ENCODE results near the gene GRM8. TPM values are rescaled to one million over a fixed set of nuclear protein-coding genes. Genes with fewer than 3 reads are reported as not detected.

The GRM8 gene
- total RNA-seq, 1 experiment from 2014 or later = 1.8 TPM

- H3K27me3 ChIP-seq (ENCODE audit: insufficient read depth, low read length) = no peaks in the 10 kb centered on the region
- no peak overlapping the region for H4K5ac ChIP-seq (ENCODE audit: insufficient read length, low read depth, low read length)
- Mint-ChIP-seq H3K27ac (no peak overlapping the region; a peak in 1 of 7 replicates), H3K27me3 (ENCODE audit: low read depth) (no peaks in the 10 kb centered on the region), H3K9me3 (no peaks in the 10 kb centered on the region), H3K36me3 (ENCODE audit: insufficient read depth in 1 of 3, low read depth in 3 of 3) (peaks cover 0 to 8% (median 0%) of the 10 kb centered on the region in 3 experiments; a peak in 3 of 7 replicates), H3K4me1 (peaks cover 12 to 17% of the 10 kb centered on the region in 2 experiments), H3K4me3 (no peak overlapping the region)
- H3K56ac ChIP-seq (ENCODE audit: insufficient read length, low read depth, low read length) = no peak overlapping the region
- H3K4ac ChIP-seq (ENCODE audit: low read depth, low read length) = no peak overlapping the region
- no peak overlapping the region for H3K27ac ChIP-seq (ENCODE audit: insufficient read length, low read depth, low read length)
- H2BK120ac ChIP-seq (ENCODE audit: low read depth, low read length, poor library complexity, severe bottlenecking) = no peak overlapping the region
- no peaks in the 10 kb centered on the region for H4K20me1 ChIP-seq (ENCODE audit: control insufficient read depth, insufficient read depth, insufficient read length)
- H4K8ac ChIP-seq (replicated peaks; ENCODE audit: insufficient read length, low read depth, low read length) = no peak overlapping the region
- H4K91ac ChIP-seq (ENCODE audit: insufficient read length, low read depth, low read length) = no peak overlapping the region
- H3K18ac ChIP-seq (ENCODE audit: insufficient read length, low read depth, low read length) = no peak overlapping the region
- no peak for TF ChIP-seq CTCF (conservative IDR thresholded peaks at IDR 0.05)
- no peak overlapping the region for H2BK12ac ChIP-seq (ENCODE audit: insufficient read length, low read depth, low read length)
- no peak overlapping the region for H2BK20ac ChIP-seq (ENCODE audit: low read depth, low read length, poor library complexity, severe bottlenecking)
- H3K23me2 ChIP-seq (ENCODE audit: insufficient read length, low read depth, low read length, poor library complexity, severe bottlenecking) = no peaks in the 10 kb centered on the region
- no peaks in the 10 kb centered on the region for H3K4me1 ChIP-seq (ENCODE audit: insufficient read depth, low read length)
- no peaks in the 10 kb centered on the region for H3K79me1 ChIP-seq (ENCODE audit: insufficient read depth, low read depth, low read length, poor library complexity, severe bottlenecking)
- no peaks in the 10 kb centered on the region for H3K79me2 ChIP-seq (ENCODE audit: insufficient read depth, low read length)
- H2AK5ac ChIP-seq (ENCODE audit: insufficient read length, low read length) = no peak overlapping the region
- H3K9me3 ChIP-seq (ENCODE audit: control insufficient read depth, low read depth, low read length) = no peaks in the 10 kb centered on the region
- no peak overlapping the region for H3T11ph ChIP-seq (ENCODE audit: low read length)
- no peak overlapping the region for H3K23ac ChIP-seq (ENCODE audit: insufficient read length, low read depth, low read length)
- no peak overlapping the region for H3K14ac ChIP-seq (ENCODE audit: insufficient read depth, low read length)
- no peak overlapping the region for H2AFZ ChIP-seq (ENCODE audit: low read length)
- no peak for DNase-seq
- no peak overlapping the region for H2BK15ac ChIP-seq (ENCODE audit: low read depth, low read length)
- WGBS (ENCODE audit: extremely low coverage, insufficient read length, low lambda C conversion rate) = 100% methylated on average over 1 of the region's 2 CpGs
- no peak overlapping the region for H2BK5ac ChIP-seq (ENCODE audit: insufficient read length, low read length)
- no peak overlapping the region for H3K9ac ChIP-seq (ENCODE audit: extremely low read depth, insufficient read length, low read length)
- no peak overlapping the region for H3K4me2 ChIP-seq (ENCODE audit: insufficient read depth, insufficient read length, low read length)
Measured at GRCh38 chr7:126803990-126804389, 448.8 kb downstream of the GRM8 start.

Measured in H9 (cell line).